22Rv1 (cell line): ENCODE measurements around the gene PEX1.

Experiments used
- CTCF ChIP-seq: fragments of 450-650 bp; IDR thresholded peaks from 2 replicates; pipeline ENCODE4 v1.5.1; 2017; ENCODE audit warnings: mild to moderate bottlenecking
- ZFX ChIP-seq: fragments of 450-650 bp; IDR thresholded peaks from 2 replicates; pipeline ENCODE4 v1.6.1; 2017; ENCODE audit warnings: antibody characterized with exemption, borderline replicate concordance

DNA sequence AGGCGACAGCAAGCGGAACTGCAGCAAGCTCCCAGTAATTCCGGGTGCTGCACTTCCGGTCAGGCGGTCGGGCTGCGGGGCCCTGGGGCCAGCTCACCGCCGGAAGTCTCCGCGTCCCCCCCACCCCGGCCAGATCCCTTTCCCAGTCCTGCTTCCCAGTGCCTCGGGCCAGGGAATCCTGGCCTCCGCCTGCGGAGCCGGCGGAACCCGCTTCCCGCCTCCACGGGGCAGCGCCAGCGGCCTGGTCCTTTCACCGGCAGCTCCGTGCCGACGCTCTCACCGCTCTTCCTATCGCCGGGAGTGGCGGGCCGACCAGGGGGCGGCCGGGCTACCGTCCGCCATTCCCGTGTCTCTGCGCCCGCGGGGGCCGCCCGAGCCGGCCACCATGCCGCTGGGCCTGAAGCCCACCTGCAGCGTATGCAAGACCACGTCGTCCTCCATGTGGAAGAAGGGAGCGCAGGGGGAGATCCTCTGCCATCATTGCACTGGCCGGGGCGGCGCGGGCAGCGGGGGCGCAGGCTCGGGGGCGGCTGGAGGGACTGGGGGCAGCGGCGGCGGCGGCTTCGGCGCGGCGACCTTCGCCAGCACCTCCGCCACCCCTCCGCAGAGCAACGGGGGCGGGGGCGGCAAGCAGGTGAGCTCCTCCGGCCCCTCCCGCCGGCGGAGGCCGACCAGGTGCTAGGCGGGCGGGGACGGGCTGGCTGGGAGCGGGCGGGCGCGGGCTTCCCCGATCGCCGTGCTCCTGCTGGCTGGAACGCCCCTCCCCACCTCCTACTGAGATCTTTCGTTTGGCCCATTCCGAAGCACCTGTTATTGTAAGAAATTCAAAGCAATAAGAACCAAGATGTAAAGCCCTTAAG lies 80.7 kb downstream of the PEX1 start, which contains the start of gene GATAD1:
- TF ChIP-seq ZFX (no peak), CTCF (peak; percentile 35)
